ENCODE measurements around the gene TINCR. TPM values are rescaled to one million over a fixed set of nuclear protein-coding genes. Genes with fewer than 3 reads are reported as not detected.

Gene TINCR
- total and polyA plus RNA-seq, 2 donors from 2014 or later, result 0.94 to 2.2 TPM

GRCh38 chr19:5563008-5563431 is 4.7 kb downstream of the TINCR start:
- H3K4me3 ChIP-seq (ENCODE audit: low read length in 3 of 3), result no peak overlapping the region
- peaks cover 0 to 9% (median 0%) of the 10 kb centered on the region in 3 donors for H3K9me3 ChIP-seq (ENCODE audit: control insufficient read depth in 2 of 3, insufficient read depth in 1 of 3, low read length in 3 of 3)
- H3K36me3 ChIP-seq (ENCODE audit: control insufficient read depth in 2 of 3, insufficient read depth in 3 of 3, low read length in 3 of 3), result no peaks in the 10 kb centered on the region
- FAIRE-seq (no peak), DNase-seq (no peak)
- H3K9ac ChIP-seq (ENCODE audit: low read length in 3 of 3), result no peak overlapping the region
- TF ChIP-seq, protein P1, sequence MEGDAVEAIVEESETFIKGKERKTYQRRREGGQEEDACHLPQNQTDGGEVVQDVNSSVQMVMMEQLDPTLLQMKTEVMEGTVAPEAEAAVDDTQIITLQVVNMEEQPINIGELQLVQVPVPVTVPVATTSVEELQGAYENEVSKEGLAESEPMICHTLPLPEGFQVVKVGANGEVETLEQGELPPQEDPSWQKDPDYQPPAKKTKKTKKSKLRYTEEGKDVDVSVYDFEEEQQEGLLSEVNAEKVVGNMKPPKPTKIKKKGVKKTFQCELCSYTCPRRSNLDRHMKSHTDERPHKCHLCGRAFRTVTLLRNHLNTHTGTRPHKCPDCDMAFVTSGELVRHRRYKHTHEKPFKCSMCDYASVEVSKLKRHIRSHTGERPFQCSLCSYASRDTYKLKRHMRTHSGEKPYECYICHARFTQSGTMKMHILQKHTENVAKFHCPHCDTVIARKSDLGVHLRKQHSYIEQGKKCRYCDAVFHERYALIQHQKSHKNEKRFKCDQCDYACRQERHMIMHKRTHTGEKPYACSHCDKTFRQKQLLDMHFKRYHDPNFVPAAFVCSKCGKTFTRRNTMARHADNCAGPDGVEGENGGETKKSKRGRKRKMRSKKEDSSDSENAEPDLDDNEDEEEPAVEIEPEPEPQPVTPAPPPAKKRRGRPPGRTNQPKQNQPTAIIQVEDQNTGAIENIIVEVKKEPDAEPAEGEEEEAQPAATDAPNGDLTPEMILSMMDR (IDR thresholded peaks at IDR 0.05; ENCODE audit: borderline replicate concordance, extremely low read depth, insufficient read depth), result no peak
- intact Hi-C loops (cut with DNase I), result no loop called here
- no peak overlapping the region for H3K27ac ChIP-seq (ENCODE audit: low read depth in 2 of 2, low read length in 2 of 2)
- no peaks in the 10 kb centered on the region for H3K4me1 ChIP-seq (ENCODE audit: control insufficient read depth in 2 of 3, insufficient read depth in 2 of 3, low read depth in 1 of 3, low read length in 3 of 3)
- peaks cover 13% of the 10 kb centered on the region for H3K27me3 ChIP-seq (ENCODE audit: control insufficient read depth, insufficient read depth, low read length)

GRCh38 chr19:5562280-5562679 is 5.5 kb downstream of the TINCR start:
- H3K27ac ChIP-seq (ENCODE audit: low read depth in 2 of 2, low read length in 2 of 2), result no peak overlapping the region
- H3K4me1 ChIP-seq (ENCODE audit: control insufficient read depth in 2 of 3, insufficient read depth in 2 of 3, low read depth in 1 of 3, low read length in 3 of 3), result no peaks in the 10 kb centered on the region
- DNase-seq (no peak), FAIRE-seq (no peak)
- no peak overlapping the region for H3K9ac ChIP-seq (ENCODE audit: low read length in 3 of 3)
- intact Hi-C loops (cut with DNase I), result no loop called here
- H3K27me3 ChIP-seq (ENCODE audit: control insufficient read depth, insufficient read depth, low read length), result peaks cover 13% of the 10 kb centered on the region
- no peak overlapping the region for H3K4me3 ChIP-seq (ENCODE audit: low read length in 3 of 3)
- peaks cover 0 to 9% (median 0%) of the 10 kb centered on the region in 3 donors for H3K9me3 ChIP-seq (ENCODE audit: control insufficient read depth in 2 of 3, insufficient read depth in 1 of 3, low read length in 3 of 3)
- no peaks in the 10 kb centered on the region for H3K36me3 ChIP-seq (ENCODE audit: control insufficient read depth in 2 of 3, insufficient read depth in 3 of 3, low read length in 3 of 3)
- TF ChIP-seq, protein P1 (IDR thresholded peaks at IDR 0.05; ENCODE audit: borderline replicate concordance, extremely low read depth, insufficient read depth), result no peak

GRCh38 chr19:5561559-5561958 is 6.2 kb downstream of the TINCR start:
- DNase-seq (no peak), FAIRE-seq (no peak)
- peaks cover 0 to 9% (median 0%) of the 10 kb centered on the region in 3 donors for H3K9me3 ChIP-seq (ENCODE audit: control insufficient read depth in 2 of 3, insufficient read depth in 1 of 3, low read length in 3 of 3)
- no peaks in the 10 kb centered on the region for H3K36me3 ChIP-seq (ENCODE audit: control insufficient read depth in 2 of 3, insufficient read depth in 3 of 3, low read length in 3 of 3)
- H3K4me1 ChIP-seq (ENCODE audit: control insufficient read depth in 2 of 3, insufficient read depth in 2 of 3, low read depth in 1 of 3, low read length in 3 of 3), result no peaks in the 10 kb centered on the region
- TF ChIP-seq, protein P1 (IDR thresholded peaks at IDR 0.05; ENCODE audit: borderline replicate concordance, extremely low read depth, insufficient read depth), result no peak
- intact Hi-C loops (cut with DNase I), result no loop called here
- H3K27me3 ChIP-seq (ENCODE audit: control insufficient read depth, insufficient read depth, low read length), result peaks cover 6% of the 10 kb centered on the region
- H3K27ac ChIP-seq (ENCODE audit: low read depth in 2 of 2, low read length in 2 of 2), result no peak overlapping the region
- no peak overlapping the region for H3K4me3 ChIP-seq (ENCODE audit: low read length in 3 of 3)
- no peak overlapping the region for H3K9ac ChIP-seq (ENCODE audit: low read length in 3 of 3)

DNA sequence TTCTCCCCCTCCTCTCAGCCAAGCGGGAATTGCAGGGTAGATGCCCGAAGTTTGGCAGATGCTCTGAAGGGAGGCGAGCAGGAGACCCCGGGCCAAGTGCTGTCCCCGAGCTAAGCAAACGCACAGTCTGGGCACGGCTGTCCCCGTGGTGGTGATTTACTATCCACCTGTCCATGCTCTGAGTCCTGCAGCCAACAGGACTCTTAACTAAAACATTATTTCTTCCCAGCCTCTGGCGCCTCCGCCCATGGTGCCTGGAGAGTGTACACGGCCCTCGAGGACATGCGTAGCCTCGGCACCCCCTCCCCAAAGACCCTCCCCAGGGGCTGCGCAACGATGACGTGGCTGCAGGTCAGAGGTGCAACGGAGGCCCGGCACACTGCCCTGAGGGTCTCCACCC is 7.6 kb downstream of the TINCR start:
- DNase-seq (no peak), FAIRE-seq (no peak)
- Histone ChIP-seq H3K36me3 (ENCODE audit: control insufficient read depth in 2 of 3, insufficient read depth in 3 of 3, low read length in 3 of 3) (no peaks in the 10 kb centered on the region), H3K9me3 (ENCODE audit: control insufficient read depth in 2 of 3, insufficient read depth in 1 of 3, low read length in 3 of 3) (peaks cover 0 to 9% (median 0%) of the 10 kb centered on the region in 3 donors), H3K27me3 (ENCODE audit: control insufficient read depth, insufficient read depth, low read length) (no peaks in the 10 kb centered on the region), H3K9ac (ENCODE audit: low read length in 3 of 3) (no peak overlapping the region), H3K27ac (ENCODE audit: low read depth in 2 of 2, low read length in 2 of 2) (no peak overlapping the region), H3K4me3 (ENCODE audit: low read length in 3 of 3) (no peak overlapping the region), H3K4me1 (ENCODE audit: control insufficient read depth in 2 of 3, insufficient read depth in 2 of 3, low read depth in 1 of 3, low read length in 3 of 3) (no peaks in the 10 kb centered on the region)
- intact Hi-C loops (cut with DNase I), result no loop called here
- TF ChIP-seq, protein P1 (IDR thresholded peaks at IDR 0.05; ENCODE audit: borderline replicate concordance, extremely low read depth, insufficient read depth), result no peak

All from kidney (tissue), 14 donors.